HL-60 (cell line): ENCODE results near the gene MARCO.

ENCODE experiments used
- DNase-seq, 2 experiments: peaks; one replicate each; pipeline ENCODE4 v3.0.0-alpha.2; 2010 to 2020; ENCODE audit warnings: low read depth in 1 of 2, low spot score in 1 of 2
- H3K27ac ChIP-seq: fragments of 250-450 bp; sonication (Bioruptor Pico); replicated peaks from 2 replicates; pipeline ENCODE4 v1.5.1; 2020; ENCODE audit warnings: mild to moderate bottlenecking, moderate library complexity
- H3K27me3 ChIP-seq: fragments of 250-450 bp; sonication (Bioruptor Pico); 2 replicates; pipeline ENCODE4 v1.5.1; 2021; ENCODE audit warnings: mild to moderate bottlenecking, moderate library complexity; ENCODE audit not compliant: insufficient read depth, poor library complexity, severe bottlenecking
- H3K4me3 ChIP-seq: replicated peaks from 2 replicates; pipeline ENCODE4 v1.5.1; 2011; ENCODE audit warnings: mild to moderate bottlenecking, control low read depth, low read length; ENCODE audit not compliant: insufficient read depth
- GABPA ChIP-seq: IDR thresholded peaks from 2 replicates; pipeline ENCODE4 v1.6.1; 2012; ENCODE audit warnings: low read depth
- POLR2AphosphoS5 ChIP-seq: IDR thresholded peaks from 2 replicates; pipeline ENCODE4 v1.6.1; 2012; ENCODE audit warnings: low read depth
- REST ChIP-seq: IDR thresholded peaks from 2 replicates; pipeline ENCODE4 v1.6.1; 2012; ENCODE audit warnings: low read depth; ENCODE audit not compliant: insufficient replicate concordance
- SPI1 ChIP-seq: IDR thresholded peaks from 2 replicates; pipeline ENCODE4 v1.6.1; 2012; ENCODE audit warnings: low read depth, mild to moderate bottlenecking, borderline replicate concordance
- long read RNA-seq: library from polyadenylated mRNA; unstranded; transcript quantifications from one replicate; pipeline ENCODE4 v2.0.0, GENCODE V29; 2020
- TF ChIP-seq, protein P1 (sequence below): IDR thresholded peaks from one replicate; pipeline ENCODE4 v1.5.1; 2011; ENCODE audit warnings: low read length, control low read depth, inconsistent platforms; ENCODE audit not compliant: insufficient read depth

The MARCO gene, protein sequence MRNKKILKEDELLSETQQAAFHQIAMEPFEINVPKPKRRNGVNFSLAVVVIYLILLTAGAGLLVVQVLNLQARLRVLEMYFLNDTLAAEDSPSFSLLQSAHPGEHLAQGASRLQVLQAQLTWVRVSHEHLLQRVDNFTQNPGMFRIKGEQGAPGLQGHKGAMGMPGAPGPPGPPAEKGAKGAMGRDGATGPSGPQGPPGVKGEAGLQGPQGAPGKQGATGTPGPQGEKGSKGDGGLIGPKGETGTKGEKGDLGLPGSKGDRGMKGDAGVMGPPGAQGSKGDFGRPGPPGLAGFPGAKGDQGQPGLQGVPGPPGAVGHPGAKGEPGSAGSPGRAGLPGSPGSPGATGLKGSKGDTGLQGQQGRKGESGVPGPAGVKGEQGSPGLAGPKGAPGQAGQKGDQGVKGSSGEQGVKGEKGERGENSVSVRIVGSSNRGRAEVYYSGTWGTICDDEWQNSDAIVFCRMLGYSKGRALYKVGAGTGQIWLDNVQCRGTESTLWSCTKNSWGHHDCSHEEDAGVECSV
- long read RNA-seq, partial matches to known transcripts = 1 of 1 reads
- long read RNA-seq, other reads (novel, unspliced or antisense) = 0 of 1 reads

DNA sequence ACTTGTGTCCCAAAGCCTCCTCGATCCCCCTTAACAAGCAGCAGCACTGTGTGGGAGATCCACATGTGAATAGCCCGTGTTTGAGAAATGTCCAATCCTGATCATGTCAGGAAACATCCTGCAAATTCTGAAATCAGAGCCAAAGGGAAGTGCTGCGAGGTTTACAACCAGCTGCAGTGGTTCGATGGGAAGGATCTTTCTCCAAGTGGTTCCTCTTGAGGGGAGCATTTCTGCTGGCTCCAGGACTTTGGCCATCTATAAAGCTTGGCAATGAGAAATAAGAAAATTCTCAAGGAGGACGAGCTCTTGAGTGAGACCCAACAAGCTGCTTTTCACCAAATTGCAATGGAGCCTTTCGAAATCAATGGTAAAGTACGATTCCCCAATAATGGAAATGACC lies at the start of gene MARCO:
MARCO (plus strand) TSS at position 164 of the 400 bp plus-strand sequence; CDS start at position 271, 107 bp downstream.
- Histone ChIP-seq H3K4me3 (no peak within 1 kb of the TSS), H3K27ac (no peak within 1 kb of the TSS; the same call in 1 of the 2 replicates), H3K27me3 (no peaks in the 10 kb centered on the region)
- TF ChIP-seq, protein P1, sequence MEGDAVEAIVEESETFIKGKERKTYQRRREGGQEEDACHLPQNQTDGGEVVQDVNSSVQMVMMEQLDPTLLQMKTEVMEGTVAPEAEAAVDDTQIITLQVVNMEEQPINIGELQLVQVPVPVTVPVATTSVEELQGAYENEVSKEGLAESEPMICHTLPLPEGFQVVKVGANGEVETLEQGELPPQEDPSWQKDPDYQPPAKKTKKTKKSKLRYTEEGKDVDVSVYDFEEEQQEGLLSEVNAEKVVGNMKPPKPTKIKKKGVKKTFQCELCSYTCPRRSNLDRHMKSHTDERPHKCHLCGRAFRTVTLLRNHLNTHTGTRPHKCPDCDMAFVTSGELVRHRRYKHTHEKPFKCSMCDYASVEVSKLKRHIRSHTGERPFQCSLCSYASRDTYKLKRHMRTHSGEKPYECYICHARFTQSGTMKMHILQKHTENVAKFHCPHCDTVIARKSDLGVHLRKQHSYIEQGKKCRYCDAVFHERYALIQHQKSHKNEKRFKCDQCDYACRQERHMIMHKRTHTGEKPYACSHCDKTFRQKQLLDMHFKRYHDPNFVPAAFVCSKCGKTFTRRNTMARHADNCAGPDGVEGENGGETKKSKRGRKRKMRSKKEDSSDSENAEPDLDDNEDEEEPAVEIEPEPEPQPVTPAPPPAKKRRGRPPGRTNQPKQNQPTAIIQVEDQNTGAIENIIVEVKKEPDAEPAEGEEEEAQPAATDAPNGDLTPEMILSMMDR = no peak
- no peak for TF ChIP-seq SPI1
- no peak for TF ChIP-seq POLR2AphosphoS5
- TF ChIP-seq REST = no peak
- no peak for TF ChIP-seq GABPA
- DNase-seq = no peak

DNA sequence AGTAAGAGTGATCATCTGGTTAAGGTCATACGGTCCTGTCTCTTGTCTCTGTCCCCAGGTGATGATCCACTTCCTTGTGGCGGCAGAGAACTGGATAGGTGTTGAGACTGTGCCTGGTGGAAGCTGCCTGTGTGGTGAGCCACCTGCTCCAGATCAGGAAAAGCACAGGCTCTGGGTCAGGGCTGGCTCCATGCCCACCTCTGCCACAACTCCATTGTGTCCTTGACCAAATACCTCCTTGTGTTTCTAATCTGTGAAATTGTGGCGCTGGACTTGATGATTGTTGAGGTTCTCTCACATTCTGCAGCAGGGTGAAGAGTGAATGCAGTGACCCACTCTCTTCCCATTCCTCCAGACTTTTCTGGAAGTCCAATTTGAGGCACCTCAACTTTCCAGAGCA lies 48.9 kb upstream of the MARCO start:
- H3K27ac ChIP-seq = no peak overlapping the region
- no peaks in the 10 kb centered on the region for H3K27me3 ChIP-seq
- TF ChIP-seq REST = no peak
- no peak for TF ChIP-seq POLR2AphosphoS5
- TF ChIP-seq, protein P1 = no peak
- no peak for TF ChIP-seq GABPA
- TF ChIP-seq SPI1 = no peak
- DNase-seq = no peak
- H3K4me3 ChIP-seq = no peak overlapping the region

DNA sequence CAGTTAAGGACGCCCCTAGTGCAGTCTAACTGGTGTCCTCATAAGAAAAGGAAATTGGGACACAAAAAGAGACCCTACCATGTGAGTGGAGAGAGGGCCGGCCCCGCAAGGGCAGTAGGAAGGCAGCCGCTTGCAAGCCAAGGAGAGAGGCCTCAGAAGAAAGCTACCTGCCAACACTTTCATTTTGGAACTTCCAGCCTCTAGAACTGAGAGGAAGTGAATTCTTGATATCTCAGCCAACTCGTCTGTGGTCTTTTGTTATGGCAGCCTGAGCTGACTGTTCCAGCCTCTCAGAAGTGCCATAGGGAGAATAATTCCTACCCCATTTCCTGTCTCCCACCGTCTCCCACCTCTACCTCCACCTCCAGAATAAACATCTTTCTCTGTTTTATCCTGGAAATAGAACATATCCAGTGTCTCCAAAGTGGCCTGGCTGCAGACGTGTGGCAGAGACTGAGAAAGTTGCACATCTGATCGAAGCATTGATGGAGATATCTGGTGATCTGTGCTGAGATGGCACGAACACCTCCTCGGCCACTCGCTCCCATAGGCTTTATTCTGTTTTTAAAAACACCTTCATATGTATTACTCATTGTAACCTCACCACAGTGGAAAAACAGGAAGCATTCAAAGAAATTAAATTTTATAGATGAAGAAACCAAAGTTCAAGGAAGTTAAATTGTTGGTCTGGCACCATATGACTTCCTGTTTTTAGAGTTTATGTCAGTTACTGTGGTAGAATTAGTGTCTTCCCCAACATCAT lies 39.5 kb upstream of the MARCO start:
- no peaks in the 10 kb centered on the region for H3K27me3 ChIP-seq
- peak overlapping the region; percentile 75 for H3K27ac ChIP-seq
- no peak overlapping the region for H3K4me3 ChIP-seq
- TF ChIP-seq SPI1 (peak; percentile 98), REST (no peak), GABPA (no peak; the same call in 1 of the 2 replicates), POLR2AphosphoS5 (peak; percentile 79; the same call in 1 of the 2 replicates)
- TF ChIP-seq, protein P1 = no peak
- DNase-seq = peak in 1 of 2 experiments; percentile 79
